ENCODE data around the gene SLAMF9.

Gene SLAMF9

DNA sequence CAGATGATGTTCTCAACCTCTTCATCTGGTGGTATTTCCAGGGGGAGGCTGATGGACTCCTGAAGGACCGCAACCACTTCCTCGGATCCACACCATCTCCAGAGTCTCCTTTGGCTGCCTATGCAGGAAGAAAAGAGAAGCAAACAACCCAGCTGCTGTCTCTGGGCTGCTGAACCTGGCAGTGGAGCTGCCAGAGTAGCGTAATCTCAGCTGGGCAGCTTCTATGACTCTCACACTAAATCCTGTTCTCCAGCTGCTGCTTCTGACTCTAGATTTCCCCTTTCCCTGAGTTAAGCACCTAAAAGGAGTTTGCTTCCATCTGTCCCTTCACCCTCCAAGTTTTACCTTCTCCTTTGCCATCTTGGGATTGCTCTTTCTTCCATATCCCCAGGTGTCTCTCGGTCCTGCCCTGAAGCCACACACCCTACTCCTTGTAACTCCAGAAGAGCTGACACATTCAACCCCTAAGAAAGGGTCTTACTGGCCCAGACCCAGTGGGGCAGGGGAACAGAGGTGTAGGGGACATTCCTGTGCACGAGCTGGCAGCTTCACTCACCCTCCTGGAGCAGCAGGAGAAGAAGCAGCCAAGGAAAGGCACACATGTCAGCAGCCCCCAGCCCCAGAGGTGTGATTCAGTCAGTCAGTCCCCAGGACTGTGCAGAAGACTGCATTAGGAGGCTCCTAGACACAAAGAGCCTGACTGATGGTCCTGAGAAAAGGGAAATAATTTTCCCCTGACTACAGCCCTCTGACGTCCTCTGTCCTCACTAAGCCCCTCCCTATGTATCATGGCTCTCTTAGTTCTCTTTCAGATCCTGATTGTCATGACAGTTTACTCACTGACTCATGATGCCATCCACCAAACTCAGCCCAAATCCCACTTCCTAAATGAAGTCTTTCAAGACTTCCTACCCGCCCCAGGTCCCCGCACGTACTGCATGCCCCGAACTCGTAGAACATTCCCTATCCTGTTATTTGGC, at the start of gene SLAMF9:
Gene SLAMF9, minus strand, starts transcription at position 702 of the 980 bp plus-strand sequence. Its CDS starts 100 bp downstream, at position 602.
- no peak for DNase-seq

DNA sequence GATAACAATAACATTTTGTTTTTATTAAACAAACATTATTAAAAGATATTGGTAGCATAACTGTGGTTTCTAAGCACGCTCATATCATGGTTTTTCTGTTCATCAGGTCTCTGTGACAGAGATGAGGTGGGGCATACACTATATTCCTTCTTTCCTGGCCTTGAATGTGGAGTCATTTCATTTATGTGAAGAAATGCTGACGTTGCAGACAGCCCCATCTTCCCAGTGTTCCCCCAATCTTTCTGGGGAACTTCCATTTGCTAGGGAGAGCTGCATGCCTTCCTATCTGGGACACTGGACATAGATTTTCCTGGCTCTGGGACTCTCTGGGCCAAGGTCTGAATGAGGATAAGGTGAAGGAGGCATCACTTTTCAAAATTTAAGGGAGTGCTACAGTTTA, 47.4 kb upstream of the SLAMF9 start:
- no peak for DNase-seq

DNA sequence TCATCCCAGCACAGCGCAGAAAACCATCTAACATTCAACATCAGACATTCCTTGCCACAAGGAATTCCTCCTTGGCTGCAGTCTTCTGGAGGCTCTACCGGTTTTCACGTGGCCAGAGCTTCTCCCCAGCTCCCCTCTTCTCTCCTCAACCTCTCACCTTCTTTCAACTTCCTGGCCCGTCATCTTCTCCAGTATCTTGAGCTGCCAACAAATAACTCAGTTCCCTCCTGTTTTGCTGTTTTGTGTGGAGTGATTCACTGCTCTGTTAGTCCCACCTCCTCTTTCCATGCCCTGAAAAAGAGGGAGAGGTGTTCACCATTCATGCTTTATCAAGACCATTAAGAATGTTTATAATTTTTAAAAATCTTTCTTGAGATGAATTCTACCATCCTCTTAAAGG, 45.2 kb upstream of the SLAMF9 start:
- no peak for DNase-seq

DNA sequence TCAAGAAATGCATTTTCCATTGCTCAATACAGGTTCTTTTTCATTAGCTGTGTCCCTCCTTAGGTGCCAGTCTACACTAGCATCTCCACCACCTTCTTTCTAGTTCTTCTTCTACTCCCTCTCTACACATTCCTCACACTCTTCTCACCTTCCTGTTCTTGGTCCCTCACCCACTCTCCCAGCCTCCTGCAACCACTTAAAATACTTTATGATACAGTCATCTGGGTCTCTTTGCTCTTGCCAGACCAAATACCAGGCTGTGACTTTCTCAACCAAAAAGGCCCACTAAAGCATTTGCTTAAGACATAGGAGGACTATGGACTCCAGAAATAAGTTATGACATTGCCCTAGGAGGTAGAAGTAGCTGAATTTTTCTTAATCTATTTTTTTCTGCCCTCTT, 42.6 kb upstream of the SLAMF9 start:
- no peak for DNase-seq

DNA sequence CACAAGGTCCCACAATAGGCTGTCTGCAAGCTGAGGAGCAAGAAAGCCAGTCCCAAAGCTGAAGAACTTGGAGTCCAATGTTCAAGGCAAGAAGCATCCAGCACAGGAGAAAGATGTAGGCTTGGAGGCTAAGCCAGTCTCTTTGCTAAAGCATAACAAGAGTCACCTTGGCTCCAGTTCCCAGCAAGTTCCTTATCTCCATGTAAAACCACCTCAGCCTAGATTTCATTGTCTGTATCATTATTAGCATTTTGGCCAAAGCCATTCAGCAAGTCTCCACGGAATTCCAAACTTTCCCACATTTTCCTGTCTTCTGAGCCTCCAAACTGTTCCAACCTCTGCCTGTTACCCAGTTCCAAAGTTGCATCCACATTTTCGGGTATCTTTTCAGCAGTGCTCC, 40.9 kb upstream of the SLAMF9 start:
- DNase-seq, result no peak

DNA sequence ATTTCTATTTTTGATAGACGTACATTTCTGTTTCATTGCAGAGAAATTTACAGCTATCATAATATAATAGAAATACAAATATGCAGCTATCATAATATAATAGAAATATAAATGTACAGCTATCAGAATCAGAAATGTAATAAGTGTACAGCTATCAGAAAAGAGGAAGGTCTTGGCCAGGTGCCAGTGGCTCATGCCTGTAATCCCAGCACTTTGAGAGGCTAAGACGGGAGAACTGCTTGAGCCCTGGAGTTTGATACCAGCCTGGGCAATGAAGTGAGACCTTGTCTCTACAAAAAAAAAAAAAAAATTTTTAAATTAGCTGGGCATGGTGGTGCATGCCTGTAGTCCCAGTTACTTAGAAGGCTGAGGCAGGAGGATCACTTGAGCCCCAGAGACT, 39.9 kb upstream of the SLAMF9 start:
- DNase-seq, result peak in 1 of 58 donors; percentile 5

DNA sequence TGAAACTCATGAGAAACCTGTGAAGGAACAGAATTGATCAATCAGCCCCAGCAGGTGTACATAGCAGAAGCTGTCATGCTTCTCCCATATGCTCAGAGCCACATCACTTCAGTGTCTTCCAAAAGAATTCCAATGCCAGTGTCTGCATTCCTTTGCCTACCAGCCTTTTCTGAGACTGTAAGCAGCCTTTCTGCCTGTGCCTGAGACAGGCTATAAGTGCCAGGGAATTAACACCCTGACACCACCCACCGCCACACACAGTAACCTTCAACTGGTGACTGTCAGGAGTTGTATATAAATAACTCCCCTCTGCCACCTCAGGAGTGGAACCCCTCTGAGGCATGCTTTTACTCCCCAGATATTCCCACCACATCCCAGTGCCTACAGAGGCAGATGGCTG, 38.1 kb upstream of the SLAMF9 start:
- DNase-seq, result no peak

DNA sequence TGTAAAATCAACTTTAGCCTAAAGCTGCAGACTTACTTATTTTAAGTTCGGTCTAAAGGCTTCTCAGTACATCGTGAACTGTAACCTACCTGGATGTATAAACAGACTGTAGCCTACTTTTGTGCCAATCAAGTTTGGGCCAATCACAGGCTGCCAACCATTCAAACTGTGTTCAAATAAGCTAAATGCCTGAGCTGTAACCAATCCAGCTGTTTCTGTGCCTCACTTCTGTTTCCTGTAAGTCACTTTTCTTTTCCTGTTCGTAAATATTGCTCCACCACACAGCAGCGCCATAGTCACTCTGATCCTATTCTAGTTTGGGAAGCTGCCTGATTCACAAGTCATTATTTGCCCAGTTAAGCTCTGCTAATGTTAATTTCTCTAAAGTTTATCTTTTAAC, 37.5 kb upstream of the SLAMF9 start:
- DNase-seq, result no peak

DNA sequence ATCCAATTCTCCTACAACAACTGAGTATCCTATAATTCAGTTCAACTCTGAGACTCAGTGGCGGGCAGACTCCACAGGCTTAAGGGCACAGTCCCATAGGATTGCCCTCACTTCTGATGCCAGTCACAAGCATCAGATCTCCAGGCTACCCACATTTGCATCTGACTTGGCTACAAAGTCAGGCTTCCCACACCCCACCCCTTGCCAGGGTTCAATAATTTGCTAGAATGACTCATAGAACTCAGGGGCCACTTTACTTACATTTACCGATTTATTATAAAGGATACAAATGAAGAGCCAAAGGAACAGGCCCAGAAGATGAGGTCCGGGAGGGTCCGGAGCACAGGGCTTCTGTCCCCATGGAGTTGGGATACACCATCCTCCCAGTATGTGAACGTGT, 36.0 kb upstream of the SLAMF9 start:
- no peak for DNase-seq

DNA sequence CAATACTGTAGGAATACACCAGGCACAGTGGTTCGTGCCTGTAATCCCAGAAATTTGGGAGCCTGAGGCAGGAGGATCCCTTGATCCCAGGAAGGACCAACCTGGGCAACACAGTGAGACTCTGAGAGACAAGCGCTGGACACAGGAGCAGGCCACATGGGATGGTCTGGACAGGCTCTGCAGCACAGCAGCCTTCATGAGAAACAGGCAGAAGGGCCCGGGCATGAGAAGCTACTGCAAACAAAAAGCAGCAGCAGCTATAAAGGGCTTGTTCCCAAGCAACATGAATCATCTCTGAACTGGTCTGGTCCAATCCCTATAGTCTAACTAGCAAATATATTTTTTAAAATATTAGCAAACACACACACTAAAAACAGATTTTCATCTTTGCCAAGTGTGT, 35.5 kb upstream of the SLAMF9 start:
- no peak for DNase-seq

DNA sequence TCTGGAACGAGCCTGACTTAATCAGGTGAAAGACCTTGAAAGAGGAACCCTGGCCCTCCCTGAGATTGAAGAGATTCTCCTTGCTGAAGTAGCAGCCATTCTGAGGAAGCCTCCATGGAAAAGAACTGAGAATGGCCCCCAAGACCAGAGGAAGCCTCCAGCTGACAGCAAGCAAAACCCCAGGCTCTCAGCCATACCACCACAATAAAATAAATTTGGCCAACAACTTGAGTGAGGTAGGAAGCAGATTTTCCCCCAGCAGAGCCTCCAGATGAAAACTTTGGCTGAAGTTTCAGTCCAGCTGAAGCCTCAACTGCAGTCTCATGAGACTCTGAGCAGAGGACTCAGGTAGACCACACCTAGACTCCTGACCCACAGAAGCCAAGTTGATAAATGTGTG, 34.0 kb upstream of the SLAMF9 start:
- DNase-seq, result no peak

DNA sequence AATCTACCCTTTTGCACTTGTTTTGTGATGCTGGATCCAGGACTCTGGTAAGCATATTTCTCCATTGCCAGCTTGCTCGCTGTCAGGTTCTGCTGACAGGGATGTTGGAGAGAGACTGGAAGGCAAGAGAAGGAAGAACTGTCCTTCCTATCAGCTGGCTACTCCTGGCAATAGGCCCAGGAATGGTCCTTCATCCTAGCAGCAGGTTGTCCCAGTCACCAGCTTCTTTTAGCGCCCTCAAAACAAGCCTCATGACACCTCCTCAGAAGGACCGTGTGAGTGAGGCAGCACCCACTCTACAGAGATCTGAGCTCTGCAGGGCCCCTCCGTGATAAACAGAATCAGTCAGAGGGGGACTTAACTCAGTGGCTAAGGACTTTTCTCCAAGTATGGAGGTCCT, 33.1 kb upstream of the SLAMF9 start:
- DNase-seq, result no peak

DNA sequence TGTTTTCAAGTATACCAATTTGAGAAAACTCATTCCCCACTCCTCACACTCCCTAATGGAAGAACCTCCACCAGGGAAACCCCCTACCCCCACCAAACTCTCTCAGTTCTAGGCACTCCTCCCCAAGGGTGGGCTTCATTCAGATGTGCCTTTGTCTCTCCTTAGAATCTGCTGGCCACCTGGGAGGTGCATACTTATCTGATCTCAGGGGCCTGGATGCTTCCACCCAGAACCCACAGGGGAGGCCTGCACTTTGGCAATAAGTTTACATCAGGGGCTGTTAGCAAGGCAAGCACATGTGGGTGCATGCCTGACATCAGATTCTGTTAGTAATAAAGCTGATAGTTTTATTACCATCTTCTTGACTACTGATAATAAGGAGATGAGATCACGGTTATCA, 32.5 kb upstream of the SLAMF9 start:
- DNase-seq, result no peak

DNA sequence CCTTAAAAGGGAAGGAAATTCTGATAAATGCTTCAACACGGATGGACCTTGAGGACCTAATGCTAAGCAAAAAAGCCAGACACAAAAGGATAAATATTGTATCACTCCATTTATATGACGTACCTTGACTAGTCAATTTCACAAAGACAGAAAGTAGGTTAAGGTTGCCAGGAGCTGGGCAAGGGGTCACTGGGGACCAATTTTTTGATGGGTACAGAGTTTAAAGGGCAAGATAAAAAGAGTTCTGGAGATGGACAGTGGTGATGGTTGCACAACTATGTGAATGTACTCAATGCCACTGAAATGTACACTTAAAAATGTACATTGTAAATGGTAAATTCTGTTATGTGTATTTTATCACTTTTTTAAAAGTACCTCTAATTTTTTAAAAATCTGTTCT, 32.1 kb upstream of the SLAMF9 start:
- no peak for DNase-seq

DNA sequence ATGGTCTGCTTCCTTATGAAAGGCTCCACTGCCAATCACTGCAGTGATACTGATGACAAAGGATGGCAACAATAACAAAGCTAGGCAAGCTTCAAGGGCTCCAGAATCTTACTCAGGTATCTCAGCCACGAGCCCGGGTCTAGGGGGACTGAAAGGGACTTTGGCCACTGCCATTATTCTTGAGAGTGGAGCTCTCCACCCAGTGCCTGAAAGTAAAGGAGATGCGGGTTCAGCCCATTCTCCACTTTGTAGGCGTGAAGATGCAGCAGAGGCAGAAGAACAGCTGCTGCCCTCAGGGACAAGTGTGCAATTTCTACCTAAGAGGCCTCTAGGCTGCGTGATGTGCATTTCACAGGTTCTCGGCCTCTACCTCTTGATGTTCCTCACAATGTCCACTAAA, 31.4 kb upstream of the SLAMF9 start:
- no peak for DNase-seq

DNA sequence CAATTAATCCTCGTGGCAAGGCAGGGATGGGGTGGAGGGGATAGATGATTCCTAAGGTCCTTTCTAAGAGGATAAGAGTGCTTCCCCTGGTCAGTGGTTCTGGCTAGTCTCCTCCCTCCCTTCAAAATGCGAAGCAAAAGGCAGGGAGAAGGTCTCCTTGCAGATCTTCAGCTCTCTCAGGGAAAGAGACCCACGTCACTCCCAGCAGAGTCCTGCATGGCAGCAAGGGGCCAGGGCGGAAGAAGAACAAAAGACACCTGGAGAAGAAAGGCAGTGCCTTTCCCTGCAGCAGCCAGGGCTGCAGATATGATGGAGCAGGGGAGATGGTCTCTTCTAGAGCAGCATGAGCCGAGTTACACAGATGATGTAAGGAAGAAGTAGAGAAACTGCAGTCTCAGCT, 29.6 kb upstream of the SLAMF9 start:
- no peak for DNase-seq

DNA sequence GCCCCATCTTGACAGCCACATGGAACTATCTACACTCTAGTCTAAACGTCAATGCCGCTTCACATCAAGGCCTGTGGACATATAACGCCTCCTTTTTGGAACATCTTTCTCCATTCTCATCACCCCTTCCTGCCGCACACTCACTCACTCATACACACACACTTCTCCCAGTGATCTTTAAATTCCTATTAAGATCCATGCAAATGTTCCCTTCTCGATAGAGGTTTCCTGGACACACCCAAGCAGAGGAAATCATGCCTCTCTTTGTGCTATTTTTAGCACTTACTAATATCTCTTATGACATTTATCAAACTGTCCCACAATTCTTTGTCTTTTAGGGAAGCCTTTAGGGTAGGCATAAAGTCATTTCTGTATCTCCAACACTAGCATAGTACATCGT, 28.2 kb upstream of the SLAMF9 start:
- DNase-seq, result no peak

DNA sequence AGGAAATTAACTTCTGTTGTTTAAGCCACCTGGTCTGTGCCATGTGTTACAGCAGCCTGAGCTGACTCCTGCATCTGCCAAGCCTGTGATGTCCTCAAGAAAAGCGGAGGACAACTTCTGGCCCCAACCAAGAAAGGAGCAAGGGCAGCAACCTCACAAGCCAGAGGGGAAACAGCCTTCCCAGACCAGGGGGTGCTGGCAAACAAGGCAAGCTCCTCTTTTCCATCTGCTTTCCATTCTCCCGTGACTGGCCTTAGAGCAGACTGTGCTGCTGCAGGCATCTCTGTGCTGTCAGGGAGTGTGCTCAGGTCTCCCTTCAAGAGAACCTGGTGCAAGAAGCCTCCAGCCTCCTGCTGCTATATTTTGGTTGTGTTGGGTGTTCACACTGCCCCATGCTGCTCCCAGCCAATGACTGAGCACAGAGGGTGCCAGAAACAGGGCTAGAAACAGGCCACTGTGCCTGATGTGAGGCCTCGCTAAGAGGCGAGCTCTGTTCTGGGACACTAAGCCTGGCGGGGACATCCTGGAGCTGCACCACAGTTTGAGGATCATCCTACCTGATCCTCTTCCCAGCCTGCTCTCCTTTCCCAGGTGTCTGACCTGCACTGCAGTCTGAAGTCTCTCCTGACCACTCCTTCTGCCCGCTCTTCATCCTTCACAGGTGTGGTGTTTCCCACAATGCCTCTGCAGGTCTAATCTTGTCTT, 27.5 kb upstream of the SLAMF9 start:
- no peak for DNase-seq

DNA sequence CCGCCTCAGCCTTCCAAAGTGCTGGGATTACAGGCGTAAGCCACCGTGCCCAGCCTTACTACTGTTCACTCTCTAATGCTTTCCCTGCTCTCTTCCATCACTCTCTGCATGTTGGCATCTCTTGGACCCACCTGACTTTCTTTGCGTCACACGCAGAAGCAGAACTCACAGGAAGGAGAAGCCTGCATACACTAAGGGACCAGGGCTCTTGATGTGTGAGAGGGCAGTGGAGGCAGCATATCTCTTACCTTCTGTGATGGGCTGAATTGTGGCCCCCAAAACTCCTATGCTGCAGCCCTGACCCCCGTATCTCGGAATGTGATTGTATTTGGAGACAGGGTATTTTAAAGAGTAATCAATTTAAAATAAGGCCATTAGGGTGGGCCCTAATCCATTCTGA, 26.7 kb upstream of the SLAMF9 start:
- DNase-seq, result no peak

DNA sequence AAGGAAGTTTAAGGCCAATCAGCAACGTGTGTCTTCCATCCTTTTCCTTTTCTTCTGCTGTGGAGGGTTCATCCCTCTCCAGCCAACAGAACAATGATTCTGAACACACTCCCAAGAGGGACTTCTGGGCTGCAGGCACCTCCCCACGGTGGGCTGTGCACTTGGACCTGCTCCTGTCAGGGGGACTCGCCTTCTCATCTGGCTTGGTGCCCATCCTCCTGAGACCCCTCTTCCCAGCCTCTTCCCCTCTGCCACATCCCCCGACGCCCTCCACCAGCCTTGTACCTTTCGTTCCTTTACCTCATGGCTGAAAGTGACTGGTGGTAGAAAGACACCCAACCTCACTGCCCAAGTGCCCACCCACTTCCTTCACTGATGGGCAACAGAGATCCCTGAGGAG, 26.0 kb upstream of the SLAMF9 start:
- no peak for DNase-seq

DNA sequence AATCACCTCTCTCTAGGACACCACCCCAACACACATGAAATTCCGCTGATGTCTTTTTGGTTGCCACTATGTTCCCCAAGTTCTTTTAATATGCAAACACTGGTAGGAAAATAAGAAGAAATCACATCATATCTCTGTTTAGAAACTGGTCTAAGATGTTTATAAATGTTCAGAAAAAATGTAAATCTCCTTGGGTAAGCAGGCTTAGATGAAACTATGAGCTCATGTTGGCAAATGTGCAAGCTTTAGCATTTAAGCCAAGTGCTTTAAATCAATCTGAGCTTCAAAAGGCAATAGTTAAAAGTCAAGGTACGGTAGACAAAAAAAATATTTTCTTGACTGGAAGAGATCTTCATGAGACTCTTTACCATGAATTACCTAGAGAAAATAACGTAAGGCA, 25.2 kb upstream of the SLAMF9 start:
- no peak for DNase-seq

DNA sequence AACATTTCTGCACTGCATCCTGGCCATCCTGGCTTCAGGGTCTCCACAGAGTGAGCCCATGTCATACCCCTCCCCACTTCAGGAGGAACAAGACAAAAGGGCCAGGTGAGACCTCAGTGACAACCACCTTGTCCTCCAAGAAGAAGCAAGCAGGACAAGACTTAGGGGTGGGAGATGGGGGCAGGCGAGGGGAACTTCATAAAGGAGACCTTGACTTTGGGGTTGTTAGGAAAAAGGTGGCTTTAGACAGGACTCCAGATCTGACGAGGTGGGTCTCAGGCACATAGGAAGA, 24.0 kb upstream of the SLAMF9 start:
- DNase-seq, result no peak
